HG03457 (cell line): ENCODE data around the gene SMIM12.

Experiments
- ATAC-seq: cut with Tn5 transposase; IDR thresholded peaks from one replicate; pipeline ENCODE4 v1.9.1; 2021; ENCODE audit warnings: moderate number of reproducible peaks; ENCODE audit not compliant: unreplicated experiment

SMIM12 gene

GRCh38 chr1:34808051-34808810 is 51.3 kb downstream of the SMIM12 start:
- no peak for ATAC-seq

- no peak for ATAC-seq
Observed at GRCh38 chr1:34806396-34806795, 53.2 kb downstream of the SMIM12 start.

GRCh38 chr1:34803770-34804169 is 55.8 kb downstream of the SMIM12 start:
- no peak for ATAC-seq
